ENCODE data around the gene SIRT2. TPM values are rescaled to one million over a fixed set of nuclear protein-coding genes. Genes with fewer than 3 reads are reported as not detected.

The SIRT2 gene
- total and polyA plus RNA-seq, 12 donors: 46.4 to 145 (median 67.9) TPM

GRCh38 chr19:38933544-38933943, 34.1 kb upstream of the SIRT2 start:
- Histone ChIP-seq H3K4me1 (replicated peaks in 1 of 2) (peaks cover 8 to 27% of the 10 kb centered on the region in 2 donors), H3K36me3 (replicated peaks in 1 of 2) (peaks cover 0 to 9% of the 10 kb centered on the region in 2 donors), H3K27me3 (no peaks in the 10 kb centered on the region), H3K9me3 (replicated peaks in 1 of 3) (no peaks in the 10 kb centered on the region), H3K4me3 (no peak overlapping the region), H3K27ac (no peak overlapping the region)
- 62 to 85% (median 73%) methylated on average over 4 of the region's 4 CpGs for WGBS, 4 donors
- no peak for DNase-seq
- no peak for TF ChIP-seq POLR2A (IDR thresholded peaks at IDR 0.05)
- TF ChIP-seq CTCF (IDR thresholded peaks at IDR 0.05): no peak
- intact Hi-C loops (cut with DNase I): no loop called here

DNA sequence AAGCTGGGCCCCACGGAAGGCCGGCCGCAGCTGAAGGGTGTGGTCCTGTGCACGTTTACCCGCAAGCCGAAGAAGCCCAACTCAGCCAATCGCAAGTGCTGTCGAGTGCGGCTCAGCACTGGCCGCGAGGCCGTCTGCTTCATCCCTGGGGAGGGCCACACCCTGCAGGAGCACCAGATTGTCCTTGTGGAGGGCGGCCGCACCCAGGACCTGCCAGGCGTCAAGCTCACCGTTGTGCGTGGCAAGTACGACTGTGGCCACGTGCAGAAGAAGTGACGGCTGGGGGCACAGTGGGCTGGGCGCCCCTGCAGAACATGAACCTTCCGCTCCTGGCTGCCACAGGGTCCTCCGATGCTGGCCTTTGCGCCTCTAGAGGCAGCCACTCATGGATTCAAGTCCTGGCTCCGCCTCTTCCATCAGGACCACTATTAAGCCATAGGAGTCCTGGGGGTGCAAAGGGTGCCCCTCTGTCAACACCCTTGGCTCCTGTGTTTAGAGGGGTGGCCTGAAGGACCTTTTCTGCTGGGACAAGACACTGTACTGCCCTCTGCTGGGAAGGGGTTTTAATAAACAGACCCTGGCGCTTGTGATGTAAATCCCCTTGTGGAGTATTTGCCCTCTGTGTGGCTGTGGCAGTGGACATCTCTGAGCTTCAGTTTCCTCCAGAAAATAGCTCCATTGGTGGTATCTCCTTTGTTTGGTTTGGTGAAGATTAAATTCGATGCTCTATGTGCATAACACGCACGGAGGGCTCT, 33.2 kb upstream of the SIRT2 start:
- 84 to 93% (median 90%) methylated on average over 4 to 29 of the region's 29 CpGs for WGBS, 4 donors
- H3K27me3 ChIP-seq: no peaks in the 10 kb centered on the region
- H3K4me1 ChIP-seq (replicated peaks in 1 of 2): peaks cover 8 to 27% of the 10 kb centered on the region in 2 donors
- no peak for TF ChIP-seq POLR2A (IDR thresholded peaks at IDR 0.05)
- peak in 3 of 6 experiments; percentile 14 to 31 (median 21) for TF ChIP-seq CTCF (IDR thresholded peaks at IDR 0.05)
- intact Hi-C loops (cut with DNase I): no loop called here
- peak in 3 of 7 donors; percentile 30 to 42 (median 38) for DNase-seq
- peaks cover 0 to 9% of the 10 kb centered on the region in 2 donors for H3K36me3 ChIP-seq (replicated peaks in 1 of 2)
- no peaks in the 10 kb centered on the region for H3K9me3 ChIP-seq (replicated peaks in 1 of 3)
- no peak overlapping the region for H3K4me3 ChIP-seq
- no peak overlapping the region for H3K27ac ChIP-seq

GRCh38 chr19:38931521-38931793, 32.0 kb upstream of the SIRT2 start:
- intact Hi-C loops (cut with DNase I): no loop called here
- peak overlapping the region in 3 of 5 donors; percentile 76 to 91 (median 83) for H3K27ac ChIP-seq
- TF ChIP-seq POLR2A (IDR thresholded peaks at IDR 0.05): no peak
- TF ChIP-seq CTCF (IDR thresholded peaks at IDR 0.05): no peak
- WGBS, 4 donors: 27 to 63% (median 32%) methylated on average over 3 to 8 of the region's 8 CpGs
- H3K27me3 ChIP-seq: no peaks in the 10 kb centered on the region
- peaks cover 8 to 27% of the 10 kb centered on the region in 2 donors for H3K4me1 ChIP-seq (replicated peaks in 1 of 2)
- H3K9me3 ChIP-seq (replicated peaks in 1 of 3): no peaks in the 10 kb centered on the region
- peaks cover 0 to 9% of the 10 kb centered on the region in 2 donors for H3K36me3 ChIP-seq (replicated peaks in 1 of 2)
- no peak for DNase-seq
- peak overlapping the region in 3 of 4 donors; percentile 31 to 57 (median 56) for H3K4me3 ChIP-seq

DNA sequence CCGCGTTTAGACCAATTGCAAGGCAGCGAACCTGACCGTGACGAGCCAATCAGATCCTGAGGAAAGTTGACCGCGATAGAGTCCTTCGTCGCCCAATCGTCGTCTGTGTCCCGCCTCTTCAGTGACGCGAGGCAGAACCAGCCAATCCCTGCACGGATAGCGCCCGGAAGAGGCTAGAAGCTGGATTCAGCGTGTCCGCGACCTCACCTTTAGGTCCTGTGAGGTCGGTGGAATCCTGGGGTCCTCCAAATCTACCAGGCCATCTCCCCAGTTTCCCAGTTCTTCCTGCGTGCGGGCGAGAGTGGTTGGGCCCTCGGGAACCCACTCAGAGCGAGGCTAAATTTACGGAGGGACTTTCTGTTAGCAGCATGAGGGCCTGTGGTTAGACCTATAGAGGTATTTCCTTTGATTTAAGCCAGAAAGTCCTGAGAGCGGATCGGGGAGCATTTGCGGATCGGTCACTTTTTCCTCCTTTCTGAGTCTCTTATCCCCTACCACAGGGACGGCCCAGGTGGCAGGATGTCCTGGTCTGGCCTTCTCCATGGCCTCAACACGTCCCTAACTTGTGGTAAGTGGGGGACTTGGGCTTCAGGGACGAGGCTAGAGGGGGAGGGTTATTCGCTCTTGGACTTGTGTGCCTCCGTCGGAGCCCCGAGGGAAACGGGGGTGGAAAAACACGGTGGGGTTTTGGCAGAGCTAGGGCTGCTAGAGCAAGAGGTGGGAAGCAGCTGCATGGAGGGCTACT, 31.5 kb upstream of the SIRT2 start, which contains the start of gene MRPS12:
Gene MRPS12, plus strand, starts transcription at position 169 of the 745 bp plus-strand sequence. Its CDS starts 351 bp downstream, at position 520.
- Histone ChIP-seq H3K9me3 (replicated peaks in 1 of 3) (no peaks in the 10 kb centered on the region), H3K4me3 (peak within 1 kb of the TSS; percentile 31 to 77 (median 56)), H3K4me1 (replicated peaks in 1 of 2) (peaks cover 8 to 27% of the 10 kb centered on the region in 2 donors), H3K36me3 (replicated peaks in 1 of 2) (peaks cover 0 to 14% of the 10 kb centered on the region in 2 donors), H3K27me3 (no peaks in the 10 kb centered on the region), H3K27ac (peak within 1 kb of the TSS in 4 of 5 donors; percentile 74 to 91 (median 80))
- intact Hi-C loops (cut with DNase I): no loop called here
- no peak for TF ChIP-seq CTCF (IDR thresholded peaks at IDR 0.05)
- TF ChIP-seq POLR2A (IDR thresholded peaks at IDR 0.05): peak in 1 of 2 donors; percentile 56
- peak; percentile 98 to 99 (median 99) for DNase-seq
- WGBS, 4 donors: 0 to 5% (median 0%) methylated on average over 7 to 40 of the region's 40 CpGs
